Astrocyte (in vitro differentiated cells and primary cell): Measurements from ENCODE around the gene RBSN. TPM values are rescaled to one million over a fixed set of nuclear protein-coding genes. Genes with fewer than 3 reads are reported as not detected.

Experiments
- DNase-seq: peaks from one replicate; pipeline ENCODE4 v3.0.0-alpha.2; 2010; ENCODE audit warnings: low read depth
- FAIRE-seq: peaks from 2 replicates; lab custom pipeline; 2011; peaks lifted over from hg19 to GRCh38; lab: Jason Lieb, UNC
- H2AFZ ChIP-seq: 2 replicates; pipeline ENCODE4 v1.6.0; 2012; ENCODE audit warnings: low read depth, low read length, inconsistent platforms
- H3K27ac ChIP-seq: 2 replicates; pipeline ENCODE4 v1.5.1; 2011; ENCODE audit warnings: low read depth, low read length, inconsistent platforms
- H3K27me3 ChIP-seq: 2 replicates; pipeline ENCODE4 v1.6.0; 2011; ENCODE audit warnings: low read length, inconsistent platforms; ENCODE audit not compliant: insufficient read depth
- H3K36me3 ChIP-seq: 2 replicates; pipeline ENCODE4 v1.5.1; 2011; ENCODE audit warnings: low read length, inconsistent platforms; ENCODE audit not compliant: insufficient read depth
- H3K4me1 ChIP-seq: 2 replicates; pipeline ENCODE4 v1.5.1; 2011; ENCODE audit warnings: low read length, inconsistent platforms; ENCODE audit not compliant: insufficient read depth
- H3K4me2 ChIP-seq: 2 replicates; pipeline ENCODE4 v1.6.0; 2012; ENCODE audit warnings: low read length, inconsistent platforms
- H3K4me3 ChIP-seq: 2 replicates; pipeline ENCODE4 v1.5.1; 2011; ENCODE audit warnings: low read depth, mild to moderate bottlenecking, low read length, inconsistent platforms; ENCODE audit not compliant: insufficient read depth
- H3K79me2 ChIP-seq: 2 replicates; pipeline ENCODE4 v1.6.0; 2012; ENCODE audit warnings: mild to moderate bottlenecking, low read length, inconsistent platforms; ENCODE audit not compliant: insufficient read depth
- H3K9ac ChIP-seq: 2 replicates; pipeline ENCODE4 v1.6.0; 2012; ENCODE audit warnings: mild to moderate bottlenecking, low read length, inconsistent platforms
- H3K9me3 ChIP-seq: 2 replicates; pipeline ENCODE4 v1.5.1; 2012; ENCODE audit warnings: low read depth, mild to moderate bottlenecking, low read length, inconsistent platforms; ENCODE audit not compliant: insufficient read depth
- H4K20me1 ChIP-seq: 2 replicates; pipeline ENCODE4 v1.6.0; 2012; ENCODE audit warnings: low read length, inconsistent platforms; ENCODE audit not compliant: insufficient read depth
- H3K27ac Mint-ChIP-seq: one replicate; pipeline ENCODE4 v1.8.0; 2021; ENCODE audit warnings: mild to moderate bottlenecking, mixed read lengths; ENCODE audit not compliant: unreplicated experiment
- H3K27me3 Mint-ChIP-seq: one replicate; pipeline ENCODE4 v1.8.0; 2021; ENCODE audit warnings: low read depth, mixed read lengths; ENCODE audit not compliant: unreplicated experiment
- H3K36me3 Mint-ChIP-seq: one replicate; pipeline ENCODE4 v1.8.0; 2021; ENCODE audit warnings: low read depth, mixed read lengths; ENCODE audit not compliant: unreplicated experiment
- H3K4me1 Mint-ChIP-seq: one replicate; pipeline ENCODE4 v1.8.0; 2021; ENCODE audit warnings: low read depth, mixed read lengths; ENCODE audit not compliant: unreplicated experiment
- H3K4me3 Mint-ChIP-seq: one replicate; pipeline ENCODE4 v1.8.0; 2021; ENCODE audit warnings: mild to moderate bottlenecking, moderate library complexity, mixed read lengths; ENCODE audit not compliant: unreplicated experiment
- H3K9me3 Mint-ChIP-seq: one replicate; pipeline ENCODE4 v1.8.0; 2021; ENCODE audit warnings: mild to moderate bottlenecking, mixed read lengths; ENCODE audit not compliant: unreplicated experiment
- EZH2 ChIP-seq: IDR thresholded peaks from 2 replicates; pipeline ENCODE4 v1.6.1; 2012; ENCODE audit warnings: mild to moderate bottlenecking, low read length, inconsistent platforms; ENCODE audit not compliant: insufficient read depth
- total RNA-seq: library from RNA; stranded (reverse); gene quantifications from 2 replicates; pipeline ENCODE4 v1.2.1, GENCODE V29; 2021
- TF ChIP-seq, protein P1 (sequence below): IDR thresholded peaks from 2 replicates; pipeline ENCODE4 v1.5.1; 2011; ENCODE audit warnings: low read depth, mild to moderate bottlenecking, inconsistent platforms, low read length, moderate library complexity; ENCODE audit not compliant: insufficient read depth

The RBSN gene
- total RNA-seq, 1 donor from 2014 or later = 20.3 TPM

DNA sequence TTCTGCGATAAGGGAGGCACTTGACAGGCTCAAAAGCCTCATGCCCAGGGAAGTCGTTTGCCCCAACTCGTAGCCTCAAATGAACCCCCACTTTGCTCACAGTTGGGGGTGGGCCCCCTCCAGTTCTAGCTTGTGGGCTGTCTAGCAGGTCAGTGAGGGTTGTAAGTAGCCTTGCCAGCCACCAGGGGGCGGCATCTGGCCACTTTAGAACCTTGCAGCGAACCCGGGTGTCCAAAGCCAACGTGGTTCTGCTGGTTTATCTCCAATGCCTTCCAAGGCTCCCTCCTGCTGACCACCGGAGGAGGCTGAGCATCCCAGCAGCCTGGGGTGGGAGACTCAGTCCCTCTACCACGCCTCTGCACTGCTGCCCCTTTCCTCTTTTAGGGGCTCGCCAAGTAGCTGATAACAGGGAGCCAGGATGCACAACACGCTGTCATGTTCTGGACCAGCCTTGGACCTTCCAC lies 9.2 kb upstream of the RBSN start:
- Histone ChIP-seq H3K36me3 (no peaks in the 10 kb centered on the region), H3K79me2 (no peaks in the 10 kb centered on the region), H3K9ac (no peak overlapping the region), H3K9me3 (no peaks in the 10 kb centered on the region), H4K20me1 (no peaks in the 10 kb centered on the region), H3K27me3 (peaks cover 5% of the 10 kb centered on the region), H3K4me3 (no peak overlapping the region), H2AFZ (no peak overlapping the region), H3K4me2 (no peak overlapping the region), H3K4me1 (no peaks in the 10 kb centered on the region), H3K27ac (no peak overlapping the region)
- peak; percentile 33 for DNase-seq
- FAIRE-seq = no peak
- peaks cover 6% of the 10 kb centered on the region for H3K27me3 Mint-ChIP-seq
- TF ChIP-seq, protein P1, sequence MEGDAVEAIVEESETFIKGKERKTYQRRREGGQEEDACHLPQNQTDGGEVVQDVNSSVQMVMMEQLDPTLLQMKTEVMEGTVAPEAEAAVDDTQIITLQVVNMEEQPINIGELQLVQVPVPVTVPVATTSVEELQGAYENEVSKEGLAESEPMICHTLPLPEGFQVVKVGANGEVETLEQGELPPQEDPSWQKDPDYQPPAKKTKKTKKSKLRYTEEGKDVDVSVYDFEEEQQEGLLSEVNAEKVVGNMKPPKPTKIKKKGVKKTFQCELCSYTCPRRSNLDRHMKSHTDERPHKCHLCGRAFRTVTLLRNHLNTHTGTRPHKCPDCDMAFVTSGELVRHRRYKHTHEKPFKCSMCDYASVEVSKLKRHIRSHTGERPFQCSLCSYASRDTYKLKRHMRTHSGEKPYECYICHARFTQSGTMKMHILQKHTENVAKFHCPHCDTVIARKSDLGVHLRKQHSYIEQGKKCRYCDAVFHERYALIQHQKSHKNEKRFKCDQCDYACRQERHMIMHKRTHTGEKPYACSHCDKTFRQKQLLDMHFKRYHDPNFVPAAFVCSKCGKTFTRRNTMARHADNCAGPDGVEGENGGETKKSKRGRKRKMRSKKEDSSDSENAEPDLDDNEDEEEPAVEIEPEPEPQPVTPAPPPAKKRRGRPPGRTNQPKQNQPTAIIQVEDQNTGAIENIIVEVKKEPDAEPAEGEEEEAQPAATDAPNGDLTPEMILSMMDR = peak; percentile 79
- TF ChIP-seq EZH2 = no peak
- H3K4me1 Mint-ChIP-seq = no peaks in the 10 kb centered on the region
- H3K9me3 Mint-ChIP-seq = no peaks in the 10 kb centered on the region
- no peak overlapping the region for H3K27ac Mint-ChIP-seq
- H3K4me3 Mint-ChIP-seq = no peak overlapping the region
- no peaks in the 10 kb centered on the region for H3K36me3 Mint-ChIP-seq

DNA sequence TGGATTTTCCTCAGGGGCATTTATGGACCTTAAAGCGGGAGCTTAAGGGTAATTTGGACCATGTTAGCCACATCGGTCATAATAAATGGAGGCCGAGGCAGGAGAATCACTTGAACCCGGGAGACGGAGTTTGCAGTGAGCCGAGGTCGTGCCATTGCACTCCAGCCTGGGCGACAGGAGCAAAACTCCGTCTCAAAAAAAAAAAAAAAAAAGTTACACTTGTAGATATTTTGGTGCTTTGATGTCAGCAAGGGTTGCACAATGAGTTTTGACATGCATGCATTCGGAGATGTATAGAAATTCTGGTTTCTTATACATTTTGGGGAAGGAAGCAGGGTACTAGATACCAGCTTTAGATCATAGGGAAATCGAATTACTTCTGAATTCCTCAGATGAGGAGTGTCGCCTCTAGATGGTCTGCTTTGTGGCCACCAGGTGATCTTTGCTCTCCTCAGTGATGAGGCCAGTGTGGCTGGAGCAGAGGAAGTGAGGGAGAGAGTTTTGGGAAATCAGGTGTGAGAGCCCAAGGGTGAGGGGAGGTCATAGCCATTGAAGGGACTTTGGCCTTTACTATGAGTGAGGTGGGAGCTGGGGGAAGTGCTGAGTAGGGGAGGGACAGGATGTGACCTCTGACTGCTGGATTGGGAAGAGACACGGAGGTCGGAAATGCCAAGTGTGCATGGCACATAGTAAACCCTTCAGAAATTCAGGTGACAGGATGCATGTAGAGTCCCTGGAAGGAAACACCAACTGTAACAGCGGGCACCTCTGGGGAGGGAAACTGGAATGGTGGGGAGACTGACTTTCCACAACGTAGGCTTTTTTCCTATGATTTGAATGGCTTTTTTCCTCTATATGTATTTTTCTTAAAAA lies 8.4 kb upstream of the RBSN start:
- Histone ChIP-seq H3K27me3 (peaks cover 5% of the 10 kb centered on the region), H3K36me3 (no peaks in the 10 kb centered on the region), H3K27ac (no peak overlapping the region), H3K4me2 (no peak overlapping the region), H2AFZ (no peak overlapping the region), H3K79me2 (no peaks in the 10 kb centered on the region), H3K4me3 (no peak overlapping the region), H3K4me1 (no peaks in the 10 kb centered on the region), H4K20me1 (no peaks in the 10 kb centered on the region), H3K9me3 (no peaks in the 10 kb centered on the region), H3K9ac (no peak overlapping the region)
- DNase-seq (no peak), FAIRE-seq (no peak)
- Mint-ChIP-seq H3K4me1 (no peaks in the 10 kb centered on the region), H3K9me3 (no peaks in the 10 kb centered on the region), H3K36me3 (no peaks in the 10 kb centered on the region), H3K27me3 (peaks cover 5% of the 10 kb centered on the region), H3K27ac (no peak overlapping the region), H3K4me3 (no peak overlapping the region)
- TF ChIP-seq, protein P1 = no peak
- TF ChIP-seq EZH2 = no peak

DNA sequence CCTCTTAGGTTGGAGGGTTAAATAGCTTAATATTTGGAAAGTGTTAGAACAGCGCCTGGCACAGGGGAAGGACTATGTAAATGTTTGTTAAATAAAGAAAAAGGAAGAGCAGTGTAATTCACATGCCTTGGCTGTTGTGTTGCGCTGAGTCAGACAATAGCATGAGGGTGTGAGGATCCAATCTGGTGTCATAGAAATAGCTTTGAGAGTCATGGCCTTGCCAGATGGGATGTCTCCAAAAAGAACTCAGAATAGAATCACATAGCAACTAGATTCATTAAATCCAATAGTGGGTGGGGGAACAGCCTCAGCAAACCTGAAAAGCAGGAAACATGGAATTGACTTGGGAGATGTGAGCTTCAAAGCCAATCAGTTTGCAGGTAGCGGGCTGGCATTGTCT lies 3.9 kb upstream of the RBSN start:
- Histone ChIP-seq H3K9ac (no peak overlapping the region), H3K4me1 (peaks cover 11% of the 10 kb centered on the region), H3K9me3 (no peaks in the 10 kb centered on the region), H3K36me3 (no peaks in the 10 kb centered on the region), H3K4me2 (no peak overlapping the region), H4K20me1 (peaks cover 4% of the 10 kb centered on the region), H3K27ac (no peak overlapping the region), H3K79me2 (peaks cover 11% of the 10 kb centered on the region), H2AFZ (no peak overlapping the region), H3K4me3 (no peak overlapping the region), H3K27me3 (peaks cover 5% of the 10 kb centered on the region)
- no peaks in the 10 kb centered on the region for H3K27me3 Mint-ChIP-seq
- DNase-seq (no peak), FAIRE-seq (no peak)
- no peaks in the 10 kb centered on the region for H3K9me3 Mint-ChIP-seq
- H3K36me3 Mint-ChIP-seq = no peaks in the 10 kb centered on the region
- no peak for TF ChIP-seq EZH2
- TF ChIP-seq, protein P1 = no peak
- peaks cover 2% of the 10 kb centered on the region for H3K4me1 Mint-ChIP-seq
- H3K4me3 Mint-ChIP-seq = no peak overlapping the region
- H3K27ac Mint-ChIP-seq = no peak overlapping the region
